Activated T-cell treated with anti-CD3 and anti-CD28 coated beads for 24 hours (primary cell): Measurements from ENCODE around the gene TBL3.
"Not testable (repeated sequence)": the region's sequence is repeated elsewhere in the genome, so short reads cannot be mapped to it uniquely, and the experiment has no call there.

Experiments
- DNase-seq: peaks from one replicate; pipeline ENCODE4 v3.0.0-alpha.2; 2020; ENCODE audit warnings: low read depth

The TBL3 gene

DNA sequence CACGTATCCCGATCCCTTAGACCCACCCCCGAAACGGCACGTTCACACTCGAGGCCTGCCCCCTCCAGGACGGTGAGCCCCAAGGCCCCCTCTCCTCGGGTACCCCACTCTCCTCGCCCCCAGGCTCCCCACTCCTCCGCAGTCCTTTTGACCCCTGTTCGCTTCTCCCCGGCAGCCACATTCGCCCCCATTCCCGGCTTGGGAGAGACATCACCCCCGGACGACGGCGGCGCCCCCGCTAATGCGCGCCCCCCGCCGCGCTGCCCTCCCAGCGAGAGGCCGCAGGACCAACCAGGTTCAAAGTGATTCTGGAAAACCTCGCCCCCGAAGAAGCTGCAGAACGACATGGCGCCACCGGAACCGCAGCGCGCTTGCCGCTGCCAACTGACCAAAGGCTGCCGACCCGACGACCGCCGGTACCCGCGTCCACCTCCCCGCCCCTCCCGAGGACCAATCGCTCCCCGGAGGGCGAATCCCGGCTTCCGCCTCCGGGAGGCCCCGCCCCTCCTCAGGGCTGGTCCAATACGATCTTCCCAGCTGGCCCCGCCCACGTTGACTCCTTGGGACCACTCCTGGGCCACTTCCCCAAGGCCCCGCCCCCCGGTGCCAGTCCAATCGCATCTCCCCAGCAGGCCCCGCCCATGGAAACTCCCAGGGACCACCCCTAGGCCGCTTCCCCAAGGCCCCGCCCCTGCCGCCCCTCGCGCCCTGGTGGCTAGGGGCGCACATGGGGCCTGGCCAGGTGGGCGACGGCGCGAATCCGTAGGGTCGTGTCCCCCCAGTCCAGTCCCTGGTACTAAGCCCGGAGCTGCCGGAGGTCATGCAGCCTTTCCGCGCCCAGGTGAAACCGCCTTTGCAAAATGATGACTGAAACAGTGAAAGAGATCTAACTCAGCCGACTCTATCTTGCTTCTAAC is 28.8 kb upstream of the TBL3 start, which contains the start of gene MSRB1:
Gene MSRB1, minus strand, starts transcription at position 390 of the 917 bp plus-strand sequence. Its CDS starts 43 bp downstream, at position 347.
- peak; percentile 98 for DNase-seq

- DNase-seq = no peak
Observed at GRCh38 chr16:1944612-1945199, 27.1 kb upstream of the TBL3 start.

DNA sequence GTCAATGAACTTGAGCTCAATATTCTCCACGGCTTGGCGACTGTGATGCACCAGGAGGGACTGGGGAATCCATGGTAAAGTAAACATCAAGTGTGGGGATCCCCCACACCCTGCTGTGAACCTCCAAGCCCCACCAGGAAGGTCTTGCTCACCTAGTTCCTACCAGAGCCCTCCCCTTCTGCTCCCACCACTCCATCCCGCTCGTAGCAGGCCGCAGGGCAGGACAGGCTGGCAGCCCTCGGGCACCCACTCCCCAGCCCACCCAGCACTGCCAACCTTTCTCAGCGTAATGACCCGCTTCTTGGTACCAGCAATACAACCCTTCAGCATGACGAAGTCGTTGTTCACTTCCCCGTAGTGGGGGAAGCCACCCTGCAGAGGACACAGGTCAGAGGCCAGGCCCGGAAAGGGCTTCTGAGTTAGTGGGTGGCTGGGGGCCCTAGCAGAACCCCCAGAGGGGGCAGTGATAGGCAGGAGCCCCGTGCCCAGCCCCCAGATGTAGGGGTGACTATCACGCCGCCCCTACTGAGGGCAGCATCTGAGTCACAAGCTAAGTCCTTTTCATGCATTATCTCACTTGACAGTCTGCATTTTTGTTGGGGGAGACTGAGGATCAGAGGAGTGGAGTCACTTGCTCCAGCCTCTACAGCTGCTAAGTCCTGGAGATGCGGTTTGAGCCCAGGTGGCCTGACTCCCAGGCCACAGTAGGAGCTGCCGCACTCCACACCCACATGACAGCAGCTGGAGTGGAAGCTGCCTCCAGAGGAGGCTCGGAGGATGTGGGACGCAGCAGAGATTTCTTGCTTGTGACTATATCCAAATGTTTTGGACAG is 26.1 kb upstream of the TBL3 start:
- DNase-seq = no peak

DNA sequence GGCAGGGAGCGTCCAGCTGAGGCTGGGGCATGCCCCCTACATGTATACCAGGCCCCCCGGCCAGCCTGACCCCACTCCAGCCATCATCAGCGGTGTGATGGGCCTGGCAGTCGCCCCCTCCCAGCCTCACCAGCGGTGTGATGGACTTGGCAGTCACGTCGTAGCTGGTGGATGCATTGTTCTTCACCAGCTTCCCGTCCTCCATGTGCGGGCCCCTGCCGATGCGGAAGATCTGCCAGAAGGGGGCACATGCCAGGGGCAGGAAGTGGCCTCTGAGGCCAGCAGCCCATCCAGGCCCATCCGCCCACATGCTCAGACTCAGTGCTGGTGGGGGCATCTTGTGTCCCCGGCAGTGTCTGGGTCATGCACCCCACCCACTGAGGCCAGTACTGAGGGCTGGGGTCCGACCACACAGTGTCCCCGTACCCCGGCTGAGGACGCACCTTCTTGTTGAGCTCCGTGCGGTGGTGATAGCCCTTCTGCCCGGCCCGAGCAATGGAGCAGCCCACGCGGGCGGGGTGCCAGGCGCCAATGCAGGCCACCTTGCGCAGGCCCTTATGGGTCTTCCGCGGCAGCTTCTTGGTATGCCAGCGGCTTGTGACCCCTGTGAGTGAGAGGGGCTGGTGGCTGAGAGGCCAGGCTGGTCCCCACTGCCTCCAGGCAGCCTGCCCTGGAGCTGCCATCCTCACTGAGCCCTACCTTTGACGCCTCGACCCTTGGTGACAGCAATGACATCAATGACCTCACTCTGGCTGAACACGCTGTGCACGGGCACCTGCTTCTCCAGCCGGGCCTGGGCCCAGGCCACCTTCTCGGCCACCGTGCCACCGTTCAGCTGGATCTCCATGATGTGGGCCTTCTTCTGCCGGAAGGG is 25.1 kb upstream of the TBL3 start:
- DNase-seq = no peak

DNA sequence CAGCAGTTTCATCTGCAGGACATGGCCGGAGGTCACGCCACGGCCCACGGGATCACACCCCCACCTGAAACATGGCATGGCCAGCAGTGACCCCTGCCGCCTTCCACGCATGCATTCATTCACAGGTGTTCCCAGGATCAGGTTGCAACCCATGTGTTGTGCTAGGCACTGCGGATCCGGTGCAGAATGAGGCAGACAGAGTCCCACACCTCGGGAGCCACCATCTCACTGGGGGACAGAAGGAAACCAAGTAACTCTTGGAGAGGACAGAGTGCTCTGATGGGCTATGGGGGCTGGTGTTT is 24.5 kb upstream of the TBL3 start:
- no peak for DNase-seq

GRCh38 chr16:1949507-1949906 is 22.3 kb upstream of the TBL3 start:
- DNase-seq = no peak

DNA sequence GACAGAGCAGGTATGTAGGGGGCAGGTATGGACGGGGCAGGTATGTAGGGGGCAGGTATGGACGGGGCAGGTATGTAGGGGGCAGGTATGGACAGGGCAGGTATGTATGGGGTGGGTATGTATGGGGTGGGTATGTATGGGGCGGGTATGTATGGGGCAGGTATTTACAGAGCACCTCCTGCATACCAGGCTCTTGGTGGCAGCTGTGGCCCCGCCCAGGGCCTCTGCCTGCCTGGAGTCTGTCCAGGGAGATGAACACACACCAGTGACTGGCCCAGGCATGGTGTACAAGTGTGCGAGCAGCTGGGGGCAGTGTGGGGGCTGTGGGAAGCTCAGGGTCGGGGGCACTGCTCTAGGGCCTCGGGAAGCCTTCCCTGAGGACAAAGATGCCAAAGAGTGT is 21.8 kb upstream of the TBL3 start:
- DNase-seq = no peak

- DNase-seq = no peak
Observed at GRCh38 chr16:1950559-1950958, 21.3 kb upstream of the TBL3 start.

- DNase-seq = no peak
Observed at GRCh38 chr16:1953734-1954133, 18.1 kb upstream of the TBL3 start.

GRCh38 chr16:1957434-1958142 is 14.3 kb upstream of the TBL3 start:
- DNase-seq = not testable (repeated sequence)

- not testable (repeated sequence) for DNase-seq
Observed at GRCh38 chr16:1958143-1958491, 13.7 kb upstream of the TBL3 start.

GRCh38 chr16:1958715-1959268 is 13.1 kb upstream of the TBL3 start:
- DNase-seq = no peak

DNA sequence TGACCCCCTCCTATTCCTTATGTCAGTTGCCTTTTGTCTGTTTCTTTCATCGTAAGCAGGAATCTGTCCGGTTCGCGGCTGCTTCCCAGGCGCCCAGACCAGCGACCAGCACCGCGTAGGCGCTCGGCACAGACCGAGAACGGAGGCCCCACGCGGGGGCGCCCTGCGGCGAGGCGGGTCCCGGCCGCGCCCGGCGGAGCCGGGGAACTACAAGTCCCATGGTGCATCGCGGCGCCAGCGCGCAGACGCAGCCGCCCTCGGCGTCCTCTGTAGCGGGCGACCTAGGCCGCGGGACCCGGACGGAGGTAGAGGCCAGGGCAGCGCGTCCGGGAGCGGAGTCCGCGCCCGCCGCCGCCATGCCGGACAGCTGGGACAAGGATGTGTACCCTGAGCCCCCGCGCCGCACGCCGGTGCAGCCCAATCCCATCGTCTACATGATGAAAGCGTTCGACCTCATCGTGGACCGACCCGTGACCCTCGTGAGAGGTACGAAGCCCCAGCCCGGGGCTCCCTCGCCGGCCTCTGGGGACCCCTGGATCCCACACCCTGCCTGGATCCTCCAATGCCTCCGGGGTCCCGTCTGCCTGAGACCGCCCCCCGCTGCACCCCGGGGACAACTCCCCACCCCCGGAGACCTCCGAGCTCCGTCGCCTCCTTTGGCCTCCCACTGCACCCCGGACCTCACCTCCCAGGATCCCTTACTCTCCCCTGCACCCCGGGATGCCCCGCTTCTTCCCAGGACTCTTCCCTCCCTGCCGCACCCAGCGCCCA is 12.4 kb upstream of the TBL3 start, which contains the start of gene NDUFB10:
Gene NDUFB10, plus strand, starts transcription at position 270 of the 771 bp plus-strand sequence. Its CDS starts 87 bp downstream, at position 357.
- DNase-seq = peak; percentile 90

- peak; percentile 49 for DNase-seq
Observed at GRCh38 chr16:1960665-1961630, 10.9 kb upstream of the TBL3 start.

GRCh38 chr16:1961651-1962067 is 10.2 kb upstream of the TBL3 start:
- DNase-seq = no peak

GRCh38 chr16:1962161-1963153 is 9.4 kb upstream of the TBL3 start:
- DNase-seq = not testable (repeated sequence)

GRCh38 chr16:1963806-1964505 is 7.9 kb upstream of the TBL3 start:
- no peak for DNase-seq
